ENCODE measurements around the gene CCDC182.

Gene CCDC182

GRCh38 chr17:57726838-57727237 is 18.3 kb downstream of the CCDC182 start:
- no peak for DNase-seq (ENCODE audit: low read depth in 2 of 2)

GRCh38 chr17:57726213-57726790 is 18.8 kb downstream of the CCDC182 start:
- no peak for DNase-seq (ENCODE audit: low read depth in 2 of 2)

- no peak for DNase-seq (ENCODE audit: low read depth in 2 of 2)
Measured at GRCh38 chr17:57724729-57725125, 20.4 kb downstream of the CCDC182 start.

GRCh38 chr17:57724026-57724728 is 20.9 kb downstream of the CCDC182 start:
- DNase-seq (ENCODE audit: low read depth in 2 of 2) = no peak

- no peak for DNase-seq (ENCODE audit: low read depth in 2 of 2)
Measured at GRCh38 chr17:57723427-57724025, 21.6 kb downstream of the CCDC182 start.

- no peak for DNase-seq (ENCODE audit: low read depth in 2 of 2)
Measured at GRCh38 chr17:57722704-57723043, 22.4 kb downstream of the CCDC182 start.

- DNase-seq (ENCODE audit: low read depth in 2 of 2) = no peak
Measured at GRCh38 chr17:57721967-57722703, 23.0 kb downstream of the CCDC182 start.

- no peak for DNase-seq (ENCODE audit: low read depth in 2 of 2)
Measured at GRCh38 chr17:57720386-57721035, 24.6 kb downstream of the CCDC182 start.

GRCh38 chr17:57718878-57719277 is 26.2 kb downstream of the CCDC182 start:
- no peak for DNase-seq (ENCODE audit: low read depth in 2 of 2)

GRCh38 chr17:57715981-57716380 is 29.1 kb downstream of the CCDC182 start:
- DNase-seq (ENCODE audit: low read depth in 2 of 2) = no peak

GRCh38 chr17:57714665-57715180 is 30.4 kb downstream of the CCDC182 start:
- DNase-seq (ENCODE audit: low read depth in 2 of 2) = no peak

GRCh38 chr17:57713140-57713539 is 32.0 kb downstream of the CCDC182 start:
- DNase-seq (ENCODE audit: low read depth in 2 of 2) = no peak

GRCh38 chr17:57708410-57708809 is 36.7 kb downstream of the CCDC182 start:
- DNase-seq (ENCODE audit: low read depth in 2 of 2) = no peak

- no peak for DNase-seq (ENCODE audit: low read depth in 2 of 2)
Measured at GRCh38 chr17:57707892-57708291, 37.2 kb downstream of the CCDC182 start.

- no peak for DNase-seq (ENCODE audit: low read depth in 2 of 2)
Measured at GRCh38 chr17:57706761-57707160, 38.3 kb downstream of the CCDC182 start.

- DNase-seq (ENCODE audit: low read depth in 2 of 2) = no peak
Measured at GRCh38 chr17:57705921-57706695, 39.0 kb downstream of the CCDC182 start.

- no peak for DNase-seq (ENCODE audit: low read depth in 2 of 2)
Measured at GRCh38 chr17:57704448-57704847, 40.7 kb downstream of the CCDC182 start.

GRCh38 chr17:57703273-57703672 is 41.8 kb downstream of the CCDC182 start:
- DNase-seq (ENCODE audit: low read depth in 2 of 2) = no peak

GRCh38 chr17:57701124-57701523 is 44.0 kb downstream of the CCDC182 start:
- no peak for DNase-seq (ENCODE audit: low read depth in 2 of 2)

GRCh38 chr17:57699751-57700219 is 45.3 kb downstream of the CCDC182 start:
- no peak for DNase-seq (ENCODE audit: low read depth in 2 of 2)

Data from activated CD4-positive, alpha-beta T cell treated with anti-CD3 and anti-CD28 coated beads for 24 hours (primary cell).